ENCODE data around the gene SLC5A3.

DNA sequence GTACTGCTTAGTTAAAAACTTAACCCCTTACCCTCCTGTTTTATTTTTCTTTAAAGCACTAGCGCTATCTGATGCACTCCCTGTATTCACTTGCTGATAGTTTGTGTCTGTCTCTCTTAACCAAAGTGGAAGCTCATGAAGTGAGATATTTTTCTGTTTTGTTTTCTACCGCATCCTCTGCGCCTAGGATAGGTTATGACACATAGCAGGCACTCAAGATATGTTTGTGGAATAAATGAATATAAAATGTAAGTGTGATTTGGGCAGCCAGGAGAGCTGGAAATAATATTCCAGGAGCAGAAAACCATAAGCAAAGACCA lies 49.0 kb upstream of the SLC5A3 start:
- TF ChIP-seq, protein P1, sequence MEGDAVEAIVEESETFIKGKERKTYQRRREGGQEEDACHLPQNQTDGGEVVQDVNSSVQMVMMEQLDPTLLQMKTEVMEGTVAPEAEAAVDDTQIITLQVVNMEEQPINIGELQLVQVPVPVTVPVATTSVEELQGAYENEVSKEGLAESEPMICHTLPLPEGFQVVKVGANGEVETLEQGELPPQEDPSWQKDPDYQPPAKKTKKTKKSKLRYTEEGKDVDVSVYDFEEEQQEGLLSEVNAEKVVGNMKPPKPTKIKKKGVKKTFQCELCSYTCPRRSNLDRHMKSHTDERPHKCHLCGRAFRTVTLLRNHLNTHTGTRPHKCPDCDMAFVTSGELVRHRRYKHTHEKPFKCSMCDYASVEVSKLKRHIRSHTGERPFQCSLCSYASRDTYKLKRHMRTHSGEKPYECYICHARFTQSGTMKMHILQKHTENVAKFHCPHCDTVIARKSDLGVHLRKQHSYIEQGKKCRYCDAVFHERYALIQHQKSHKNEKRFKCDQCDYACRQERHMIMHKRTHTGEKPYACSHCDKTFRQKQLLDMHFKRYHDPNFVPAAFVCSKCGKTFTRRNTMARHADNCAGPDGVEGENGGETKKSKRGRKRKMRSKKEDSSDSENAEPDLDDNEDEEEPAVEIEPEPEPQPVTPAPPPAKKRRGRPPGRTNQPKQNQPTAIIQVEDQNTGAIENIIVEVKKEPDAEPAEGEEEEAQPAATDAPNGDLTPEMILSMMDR (IDR thresholded peaks at IDR 0.05): no peak
- TF ChIP-seq POLR2A (IDR thresholded peaks at IDR 0.05): no peak

All from heart left ventricle (tissue), 13 donors.